OCI-LY3 (cell line): Measurements from ENCODE around the gene RACGAP1.

Source experiments
- EZH2phosphoT487 ChIP-seq: fragments of 200-600 bp; shearing (Covaris generic); IDR thresholded peaks from 2 replicates; pipeline ENCODE4 v1.6.1; 2018; ENCODE audit warnings: antibody characterized with exemption, mixed run types, low read depth
- TF ChIP-seq, protein P1 (sequence below): fragments of 200-600, 300-600 bp; sonication (generic); IDR thresholded peaks from 2 replicates; pipeline ENCODE4 v1.5.1; 2014; ENCODE audit warnings: antibody characterized with exemption, low read length, low read depth

DNA sequence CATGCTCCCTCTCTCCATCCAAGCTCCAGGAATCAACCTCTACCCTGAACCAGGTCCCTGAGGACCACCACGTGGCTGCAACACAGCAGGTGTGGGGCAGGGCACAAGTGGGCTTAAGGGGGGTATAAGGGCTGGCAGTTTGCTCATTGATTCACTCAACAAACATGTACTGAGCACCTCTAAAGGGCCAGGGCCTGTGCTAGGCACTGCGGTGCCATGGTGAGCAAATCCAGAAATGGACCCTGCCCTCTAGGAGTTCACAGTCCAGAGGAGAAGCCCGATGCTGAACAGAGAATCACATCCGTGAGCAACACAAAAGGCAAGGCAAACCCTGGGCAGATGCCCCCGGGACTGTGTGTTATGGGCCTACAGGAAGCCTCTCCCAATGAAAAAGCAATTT, 81.2 kb downstream of the RACGAP1 start:
- TF ChIP-seq, protein P1, sequence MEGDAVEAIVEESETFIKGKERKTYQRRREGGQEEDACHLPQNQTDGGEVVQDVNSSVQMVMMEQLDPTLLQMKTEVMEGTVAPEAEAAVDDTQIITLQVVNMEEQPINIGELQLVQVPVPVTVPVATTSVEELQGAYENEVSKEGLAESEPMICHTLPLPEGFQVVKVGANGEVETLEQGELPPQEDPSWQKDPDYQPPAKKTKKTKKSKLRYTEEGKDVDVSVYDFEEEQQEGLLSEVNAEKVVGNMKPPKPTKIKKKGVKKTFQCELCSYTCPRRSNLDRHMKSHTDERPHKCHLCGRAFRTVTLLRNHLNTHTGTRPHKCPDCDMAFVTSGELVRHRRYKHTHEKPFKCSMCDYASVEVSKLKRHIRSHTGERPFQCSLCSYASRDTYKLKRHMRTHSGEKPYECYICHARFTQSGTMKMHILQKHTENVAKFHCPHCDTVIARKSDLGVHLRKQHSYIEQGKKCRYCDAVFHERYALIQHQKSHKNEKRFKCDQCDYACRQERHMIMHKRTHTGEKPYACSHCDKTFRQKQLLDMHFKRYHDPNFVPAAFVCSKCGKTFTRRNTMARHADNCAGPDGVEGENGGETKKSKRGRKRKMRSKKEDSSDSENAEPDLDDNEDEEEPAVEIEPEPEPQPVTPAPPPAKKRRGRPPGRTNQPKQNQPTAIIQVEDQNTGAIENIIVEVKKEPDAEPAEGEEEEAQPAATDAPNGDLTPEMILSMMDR, result no peak
- no peak for TF ChIP-seq EZH2phosphoT487
